Measurements from ENCODE around the gene TRAF6. TPM values are rescaled to one million over a fixed set of nuclear protein-coding genes. Genes with fewer than 3 reads are reported as not detected.

The TRAF6 gene
- total RNA-seq, 1 donor: 11.3 TPM

Small RNA genes within 50 kb of the gene (small RNA-seq; reads per million reads assigned to genes)
- not detected for gene AC061999.1

Other genes with a start within 250 kb of the TRAF6 start
- gene COMMD9, start 220.8 kb downstream of the TRAF6 start, total RNA-seq: 50.9 TPM
- 52.5 TPM for gene PRR5L, start 214.0 kb downstream of the TRAF6 start, total RNA-seq
- gene RAG1, start 57.7 kb upstream of the TRAF6 start, total RNA-seq: 1.3 TPM
- gene IFTAP, start 84.2 kb upstream of the TRAF6 start, total RNA-seq: 12.1 TPM
- 0.27 TPM for gene RAG2, start 88.0 kb upstream of the TRAF6 start, total RNA-seq

All from hematopoietic multipotent progenitor cell (in vitro differentiated cells).